ENCODE measurements around the gene UBAC2. TPM values are rescaled to one million over a fixed set of nuclear protein-coding genes. Genes with fewer than 3 reads are reported as not detected.

UBAC2 gene
- total RNA-seq, 1 experiment from 2014 or later = 80.3 TPM

DNA sequence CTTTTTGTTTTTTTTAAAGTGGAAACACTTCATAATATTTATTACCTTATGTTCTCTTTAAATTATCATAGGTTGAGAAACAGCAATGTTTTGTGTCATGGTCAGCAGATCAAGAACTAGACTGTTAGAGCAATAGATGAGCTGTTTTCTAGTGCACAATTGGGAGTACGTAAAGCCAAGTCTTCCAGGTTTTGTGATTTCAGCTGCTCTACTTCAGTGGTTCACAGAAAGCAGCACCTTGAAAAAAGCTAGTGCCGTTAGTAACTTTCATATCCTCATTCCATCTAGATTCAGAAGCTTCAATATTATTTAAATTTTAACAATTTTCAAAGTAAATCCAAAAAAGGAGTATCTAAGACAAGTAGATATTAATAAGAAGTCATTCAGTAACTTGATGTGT, 55.6 kb downstream of the UBAC2 start:
- H3K36me3 ChIP-seq (ENCODE audit: low read depth) = peaks cover 27% of the 10 kb centered on the region; the same call in 1 of the 2 replicates
- intact Hi-C loops (cut with micrococcal nuclease; ENCODE audit: unreplicated experiment) = no loop called here
- no peaks in the 10 kb centered on the region for H3K9me3 ChIP-seq (ENCODE audit: insufficient read depth, low read depth)
- CTCF ChIA-PET = no interaction called here
- no peaks in the 10 kb centered on the region for H3K4me1 ChIP-seq (replicated peaks; ENCODE audit: insufficient read depth)
- BruUV-seq (replicated peaks) = no TSS peak
- H2AFZ ChIP-seq = no peak overlapping the region
- H3K27ac ChIP-seq = 0 out of 2 replicates have a peak overlapping the region, but pooled peaks have one; percentile 1
- no peaks in the 10 kb centered on the region for H3K9me2 ChIP-seq (ENCODE audit: insufficient read depth)
- DNase-seq = no peak
- no peak for TF ChIP-seq EZH2 (IDR thresholded peaks at IDR 0.05; ENCODE audit: low read depth)
- no peak for TF ChIP-seq CTCF (conservative IDR thresholded peaks at IDR 0.05)
- H3F3A ChIP-seq (ENCODE audit: insufficient read depth, low read depth) = peaks cover 9% of the 10 kb centered on the region
- peaks cover 7% of the 10 kb centered on the region; the same call in 1 of the 2 replicates for H3K79me2 ChIP-seq (ENCODE audit: low read depth)
- no peak overlapping the region for H3K4me2 ChIP-seq
- no peaks in the 10 kb centered on the region for H3K27me3 ChIP-seq (ENCODE audit: insufficient read depth, low read depth)
- H4K20me1 ChIP-seq (ENCODE audit: insufficient read depth) = peaks cover 19% of the 10 kb centered on the region; the same call in 1 of the 2 replicates
- no peak overlapping the region for H3K4me3 ChIP-seq
- POLR2A ChIA-PET (ENCODE audit: unreplicated experiment) = interaction anchor here (0.5 kb wide), 1 partner anchor 17 kb away, joined by 3 read pairs; no protein-coding TSS in a partner anchor

- TF ChIP-seq CTCF (conservative IDR thresholded peaks at IDR 0.05) (no peak), EZH2 (IDR thresholded peaks at IDR 0.05; ENCODE audit: low read depth) (no peak)
- Histone ChIP-seq H2AFZ (no peak overlapping the region), H3K27me3 (ENCODE audit: insufficient read depth, low read depth) (no peaks in the 10 kb centered on the region), H4K20me1 (ENCODE audit: insufficient read depth) (peaks cover 17% of the 10 kb centered on the region; the same call in 1 of the 2 replicates), H3K4me3 (no peak overlapping the region), H3K36me3 (ENCODE audit: low read depth) (peaks cover 25% of the 10 kb centered on the region; the same call in 1 of the 2 replicates), H3K4me2 (no peak overlapping the region), H3K27ac (0 out of 2 replicates have a peak overlapping the region, but pooled peaks have one; percentile 19), H3K9me2 (ENCODE audit: insufficient read depth) (no peaks in the 10 kb centered on the region), H3K4me1 (replicated peaks; ENCODE audit: insufficient read depth) (no peaks in the 10 kb centered on the region), H3K9me3 (ENCODE audit: insufficient read depth, low read depth) (no peaks in the 10 kb centered on the region), H3K79me2 (ENCODE audit: low read depth) (peaks cover 3% of the 10 kb centered on the region; the same call in 1 of the 2 replicates), H3F3A (ENCODE audit: insufficient read depth, low read depth) (peaks cover 7% of the 10 kb centered on the region)
- intact Hi-C loops (cut with micrococcal nuclease; ENCODE audit: unreplicated experiment) = no loop called here
- CTCF ChIA-PET = no interaction called here
- POLR2A ChIA-PET (ENCODE audit: unreplicated experiment) = no interaction called here
- BruUV-seq (replicated peaks) = no TSS peak
- DNase-seq = no peak
Observed at GRCh38 chr13:99256709-99257108, 56.1 kb downstream of the UBAC2 start.

DNA sequence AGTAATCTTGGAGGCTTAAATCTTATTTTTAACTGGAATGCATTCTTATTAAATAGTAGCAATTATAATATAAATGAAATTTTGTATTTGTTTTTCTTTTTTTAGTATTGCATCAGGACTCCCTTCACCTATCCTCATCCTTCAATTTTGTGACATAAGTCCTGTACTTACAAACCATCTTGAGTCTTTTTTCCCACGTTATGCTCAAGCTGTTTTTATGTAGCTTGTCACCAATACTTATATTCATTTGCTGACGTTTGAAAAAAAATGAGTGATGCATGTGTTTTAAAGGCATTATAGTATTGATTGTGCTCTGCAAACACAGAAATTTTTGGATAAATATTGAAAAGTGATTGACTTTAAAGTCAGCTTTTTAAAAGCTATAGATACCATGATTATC, 56.6 kb downstream of the UBAC2 start:
- Histone ChIP-seq H3K4me3 (no peak overlapping the region), H2AFZ (no peak overlapping the region), H3K27me3 (ENCODE audit: insufficient read depth, low read depth) (no peaks in the 10 kb centered on the region), H3K9me2 (ENCODE audit: insufficient read depth) (no peaks in the 10 kb centered on the region), H3K27ac (no peak overlapping the region), H3K79me2 (ENCODE audit: low read depth) (0 out of 2 replicates have a peak, but pooled peaks cover 4% of the 10 kb centered on the region), H3F3A (ENCODE audit: insufficient read depth, low read depth) (peaks cover 7% of the 10 kb centered on the region), H4K20me1 (ENCODE audit: insufficient read depth) (peaks cover 17% of the 10 kb centered on the region; the same call in 1 of the 2 replicates), H3K9me3 (ENCODE audit: insufficient read depth, low read depth) (no peaks in the 10 kb centered on the region), H3K4me2 (no peak overlapping the region), H3K4me1 (replicated peaks; ENCODE audit: insufficient read depth) (no peaks in the 10 kb centered on the region), H3K36me3 (ENCODE audit: low read depth) (peaks cover 20% of the 10 kb centered on the region; the same call in 1 of the 2 replicates)
- BruUV-seq (replicated peaks) = no TSS peak
- POLR2A ChIA-PET (ENCODE audit: unreplicated experiment) = no interaction called here
- TF ChIP-seq EZH2 (IDR thresholded peaks at IDR 0.05; ENCODE audit: low read depth) (no peak), CTCF (conservative IDR thresholded peaks at IDR 0.05) (no peak)
- intact Hi-C loops (cut with micrococcal nuclease; ENCODE audit: unreplicated experiment) = no loop called here
- DNase-seq = no peak
- CTCF ChIA-PET = no interaction called here

Data from PC-9 (cell line).